ENCODE results near the gene ZNF552. TPM values are rescaled to one million over a fixed set of nuclear protein-coding genes. Genes with fewer than 3 reads are reported as not detected.

The ZNF552 gene
- total RNA-seq, 2 donors from 2014 or later, result 3.3 to 4.6 TPM

GRCh38 chr19:57788114-57788692, 26.5 kb downstream of the ZNF552 start:
- intact Hi-C loops (cut with DNase I), result no loop called here
- no peak for DNase-seq
- ATAC-seq, result no peak

DNA sequence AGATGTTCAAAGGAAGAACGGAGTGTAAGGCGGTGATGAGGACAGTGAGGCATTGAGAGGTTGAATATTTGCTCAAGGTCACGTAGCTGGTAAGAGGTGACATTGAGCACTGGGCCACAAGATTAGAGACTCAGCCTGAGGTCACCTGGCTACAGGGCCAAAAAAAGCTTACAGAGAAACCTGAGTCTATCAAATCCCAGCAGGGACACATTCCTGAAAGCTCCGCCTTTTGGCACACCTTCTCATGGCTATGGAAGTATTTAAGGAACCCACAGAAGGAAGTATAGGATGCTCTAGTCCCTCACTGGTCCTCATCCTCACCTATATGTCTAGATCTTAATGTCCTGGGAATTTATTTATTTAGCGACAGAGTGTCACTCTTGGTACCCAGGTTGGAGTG, 27.8 kb downstream of the ZNF552 start:
- intact Hi-C loops (cut with DNase I), result no loop called here
- ATAC-seq (no peak), DNase-seq (no peak)

DNA sequence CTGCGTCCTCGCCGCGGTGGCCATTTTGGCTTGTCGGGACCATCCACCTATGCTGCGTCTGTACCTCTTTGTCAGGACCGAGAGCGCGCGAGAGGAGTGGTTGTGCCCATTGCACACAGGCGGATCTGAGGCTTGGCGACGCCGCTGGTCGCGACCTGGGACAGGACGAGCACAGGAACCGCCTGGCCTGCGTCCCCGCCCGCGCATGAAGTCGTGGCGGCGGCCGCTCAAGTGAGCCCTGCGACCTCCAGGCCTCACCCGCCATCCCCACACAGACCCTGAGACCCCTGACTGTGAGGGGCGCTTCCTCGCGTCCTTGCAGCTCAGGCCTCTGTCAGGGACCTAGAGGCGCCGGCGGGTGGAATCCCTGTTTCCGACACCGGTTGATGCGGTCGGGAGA, 28.4 kb downstream of the ZNF552 start:
- ATAC-seq (peak in 1 of 2 donors; percentile 30), DNase-seq (no peak)
- intact Hi-C loops (cut with DNase I), result no loop called here

GRCh38 chr19:57779220-57779845, 35.4 kb downstream of the ZNF552 start:
- intact Hi-C loops (cut with DNase I), result no loop called here
- ATAC-seq (no peak), DNase-seq (no peak)

DNA sequence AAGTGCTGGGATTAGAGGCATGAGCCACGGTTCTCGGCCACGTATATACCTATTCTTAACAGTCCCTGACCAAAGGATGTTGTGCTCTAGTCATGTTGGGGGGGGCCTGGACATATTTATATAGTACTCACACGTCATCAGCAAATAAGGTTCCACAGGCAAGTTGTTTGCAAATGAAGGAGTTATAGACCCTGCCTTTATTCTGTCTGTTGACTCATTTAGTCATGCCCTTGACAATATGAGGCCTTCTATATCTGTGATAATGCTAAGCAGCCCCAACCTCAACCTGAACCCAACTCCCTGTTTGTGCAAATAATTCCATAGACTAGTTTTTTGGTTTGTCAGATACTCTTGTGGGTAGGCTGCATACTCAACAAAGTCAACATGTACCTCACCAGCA, 36.4 kb downstream of the ZNF552 start:
- intact Hi-C loops (cut with DNase I), result no loop called here
- DNase-seq (no peak), ATAC-seq (no peak)

DNA sequence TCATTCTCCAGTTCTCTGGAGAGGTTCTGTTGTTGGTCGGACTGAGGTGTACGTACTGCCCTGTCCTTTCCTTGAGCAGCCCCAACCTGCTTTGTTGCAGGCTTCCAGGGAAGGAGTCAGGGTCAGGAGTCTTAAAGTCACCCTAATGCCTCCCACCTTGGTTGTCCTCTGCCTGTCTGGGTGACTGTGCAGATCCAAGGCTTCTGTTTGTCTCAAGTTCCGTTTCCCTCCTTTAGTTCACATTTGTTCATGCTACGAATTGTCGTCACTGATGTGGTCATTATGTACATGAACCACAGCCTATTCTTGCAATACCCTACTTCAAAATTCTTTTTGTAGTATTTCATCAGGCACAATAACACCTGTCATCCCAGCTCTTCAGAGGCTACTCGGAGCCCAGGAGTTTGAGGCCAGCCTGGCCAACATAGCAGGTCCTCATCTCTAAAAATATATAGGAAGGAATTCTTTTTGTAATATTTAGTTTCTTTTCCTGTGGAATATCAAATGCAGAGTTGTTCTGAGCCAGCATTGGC, 37.9 kb downstream of the ZNF552 start:
- ATAC-seq (no peak), DNase-seq (no peak)
- intact Hi-C loops (cut with DNase I), result no loop called here

GRCh38 chr19:57773488-57773887, 41.2 kb downstream of the ZNF552 start:
- no peak for DNase-seq
- intact Hi-C loops (cut with DNase I), result no loop called here
- ATAC-seq, result no peak

DNA sequence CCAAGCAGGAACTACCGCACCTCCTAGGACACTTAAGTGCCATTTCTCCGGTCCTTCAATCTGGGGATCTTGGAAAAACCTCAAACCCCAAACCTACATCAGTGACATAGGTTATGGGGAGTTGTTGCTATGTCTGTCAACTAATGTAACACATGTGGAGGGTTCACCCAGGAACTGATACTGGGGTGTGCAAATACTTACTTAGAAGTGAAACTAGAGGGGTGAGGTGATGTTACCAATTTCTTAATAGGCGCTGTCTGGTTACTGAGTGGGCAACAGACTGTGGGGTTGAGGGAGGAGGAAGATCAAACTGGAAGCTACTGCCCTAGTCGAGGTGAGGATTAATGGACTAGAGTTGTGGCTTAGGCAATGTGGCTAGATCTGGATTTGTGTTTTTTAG, 43.3 kb downstream of the ZNF552 start:
- intact Hi-C loops (cut with DNase I), result no loop called here
- ATAC-seq (no peak), DNase-seq (no peak)

GRCh38 chr19:57769345-57770131, 45.2 kb downstream of the ZNF552 start, which contains the start of gene ZNF586:
ZNF586 (plus strand) TSS chr19:57769676; CDS start chr19:57769843, 167 bp downstream.
- peak; percentile 99 for ATAC-seq
- peak; percentile 94 for DNase-seq
- intact Hi-C loops (cut with DNase I), result no loop called here

DNA sequence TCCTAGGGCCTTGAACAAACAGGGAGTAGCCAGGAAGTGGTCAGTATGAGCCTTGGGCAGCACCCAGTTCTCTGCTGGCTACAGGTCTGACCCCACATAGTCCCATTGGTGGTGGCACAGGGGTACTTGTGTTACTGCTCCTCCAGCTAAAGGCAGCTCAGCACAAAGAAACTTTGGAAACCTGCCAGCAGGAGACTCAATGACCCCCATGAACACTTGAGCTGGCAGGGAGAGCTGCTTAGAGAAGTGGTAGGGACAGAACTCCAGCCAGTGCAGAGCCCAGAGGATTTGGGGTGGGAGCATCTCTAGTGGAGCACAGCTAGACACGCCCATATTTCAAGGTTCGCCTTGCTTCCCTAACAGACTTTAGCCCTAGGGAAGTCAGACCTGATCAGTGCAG, 55.6 kb downstream of the ZNF552 start:
- no peak for ATAC-seq
- intact Hi-C loops (cut with DNase I), result loop anchor here in 1 of 2 donors (10.0 kb wide), 1 partner anchor 396 kb away; the partner anchor contains the start of gene ZNF329
- no peak for DNase-seq

DNA sequence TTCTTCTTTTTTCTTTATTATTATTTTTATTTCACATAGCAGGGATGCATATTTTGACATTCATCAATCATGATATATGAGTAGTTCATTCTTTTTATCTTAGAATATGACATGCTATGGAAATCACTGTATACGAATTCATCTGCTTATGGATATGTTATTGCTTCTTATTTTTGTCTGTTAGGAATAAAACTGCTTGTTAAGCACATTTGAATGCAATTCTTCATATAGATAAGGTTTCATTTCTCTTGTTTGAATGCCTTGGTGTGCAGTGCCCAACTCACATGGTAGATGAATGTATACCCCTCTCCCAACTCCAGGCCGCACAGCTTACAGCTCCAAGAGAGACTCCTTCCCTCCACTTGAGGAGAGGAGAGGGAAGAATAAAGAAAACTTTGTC, 56.8 kb downstream of the ZNF552 start:
- no peak for DNase-seq
- intact Hi-C loops (cut with DNase I), result loop anchor here in 1 of 2 donors (10.0 kb wide), 1 partner anchor 397 kb away; the partner anchor contains the start of gene ZNF329
- no peak for ATAC-seq

Other genes starting within 250 kb of the ZNF552 start
- 1 to 10 TPM; 4.6 to 5.5 TPM for gene ZNF416, start 236.0 kb downstream of the ZNF552 start, total RNA-seq
- gene ZIK1, start 230.8 kb downstream of the ZNF552 start, total RNA-seq, result 1 to 10 TPM; 4.1 to 5.2 TPM
- gene ZNF530, start 215.0 kb downstream of the ZNF552 start, total RNA-seq, result 1 to 10 TPM; 3.7 to 5.3 TPM
- 10 to 100 TPM; 14.2 to 16.2 TPM for gene ZNF134, start 200.7 kb downstream of the ZNF552 start, total RNA-seq
- 10 to 100 TPM in 1 of 2 donors, 1 to 10 TPM in 1; 9.5 to 11.1 TPM for gene ZNF211, start 181.7 kb downstream of the ZNF552 start, total RNA-seq
- gene ZSCAN4, start 146.0 kb downstream of the ZNF552 start, total RNA-seq, result under 1 TPM in 1 of 2 donors, not detected in 1; 0.13 TPM
- 1 to 10 TPM; 4.2 to 6.4 TPM for gene ZNF551, start 132.9 kb downstream of the ZNF552 start, total RNA-seq
- gene ZNF154, start 105.7 kb downstream of the ZNF552 start, total RNA-seq, result 1 to 10 TPM; 3.4 to 6.1 TPM
- 1 to 10 TPM; 5.1 to 7.0 TPM for gene ZNF671, start 87.3 kb downstream of the ZNF552 start, total RNA-seq
- 10 to 100 TPM; 10.8 to 14.4 TPM for gene ZNF776, start 68.1 kb downstream of the ZNF552 start, total RNA-seq
- 1 to 10 TPM; 9.3 to 9.5 TPM for gene ZNF586, start 45.2 kb downstream of the ZNF552 start, total RNA-seq
- 1 to 10 TPM; 5.9 to 8.7 TPM for gene ZNF587B, start 15.4 kb upstream of the ZNF552 start, total RNA-seq
- gene ZNF587, start 34.9 kb upstream of the ZNF552 start, total RNA-seq, result 10 to 100 TPM; 18.6 to 20.9 TPM
- 10 to 100 TPM; 10.8 to 10.9 TPM for gene ZNF814, start 74.1 kb upstream of the ZNF552 start, total RNA-seq
- 10 to 100 TPM; 11.9 to 13.4 TPM for gene ZNF417, start 101.7 kb upstream of the ZNF552 start, total RNA-seq
- gene ZNF418, start 120.5 kb upstream of the ZNF552 start, total RNA-seq, result 10 to 100 TPM in 1 of 2 donors, 1 to 10 TPM in 1; 9.1 to 10.5 TPM
- 10 to 100 TPM in 1 of 2 donors, 1 to 10 TPM in 1; 9.6 to 15.3 TPM for gene ZNF256, start 132.8 kb upstream of the ZNF552 start, total RNA-seq
- gene C19orf18, start 159.6 kb upstream of the ZNF552 start, total RNA-seq, result 1 to 10 TPM; 2.0 to 2.1 TPM
- 10 to 100 TPM; 11.4 to 13.8 TPM for gene ZNF606, start 187.9 kb upstream of the ZNF552 start, total RNA-seq
- gene ZSCAN1, start 219.1 kb upstream of the ZNF552 start, total RNA-seq, result under 1 TPM in 1 of 2 donors, not detected in 1; 0.42 TPM
- 1 to 10 TPM; 2.5 to 3.4 TPM for gene ZNF135, start 244.4 kb upstream of the ZNF552 start, total RNA-seq

Measured in left cardiac atrium (tissue), 4 donors.